Tibial nerve (tissue), 4 donors: ENCODE data around the gene ABHD15.
"Not testable (repeated sequence)": the region's sequence is repeated elsewhere in the genome, so short reads cannot be mapped to it uniquely, and the experiment has no call there.

Experiments used
- EP300 ChIP-seq, 2 donors: sonication (generic); formaldehyde crosslinking; IDR thresholded peaks; one replicate each; pipeline ENCODE4 v1.6.1; 2017; ENCODE audit warnings: antibody characterized with exemption in 2 of 2, mild to moderate bottlenecking in 1 of 2
- TF ChIP-seq, protein P1 (sequence below), 5 experiments: fragments of 200-600 bp in 3 of 5; fragments of 450-650 bp in 2 of 5; sonication (generic) in 3 of 5; IDR thresholded peaks; one replicate each; pipeline ENCODE4 v1.5.1; 2016 to 2019; ENCODE audit warnings: antibody characterized with exemption in 5 of 5, mild to moderate bottlenecking in 3 of 5, moderate library complexity in 2 of 5

GRCh38 chr17:29558139-29558538, 8.7 kb downstream of the ABHD15 start:
- TF ChIP-seq EP300 (IDR thresholded peaks at IDR 0.05) = not testable (repeated sequence)
- TF ChIP-seq, protein P1, sequence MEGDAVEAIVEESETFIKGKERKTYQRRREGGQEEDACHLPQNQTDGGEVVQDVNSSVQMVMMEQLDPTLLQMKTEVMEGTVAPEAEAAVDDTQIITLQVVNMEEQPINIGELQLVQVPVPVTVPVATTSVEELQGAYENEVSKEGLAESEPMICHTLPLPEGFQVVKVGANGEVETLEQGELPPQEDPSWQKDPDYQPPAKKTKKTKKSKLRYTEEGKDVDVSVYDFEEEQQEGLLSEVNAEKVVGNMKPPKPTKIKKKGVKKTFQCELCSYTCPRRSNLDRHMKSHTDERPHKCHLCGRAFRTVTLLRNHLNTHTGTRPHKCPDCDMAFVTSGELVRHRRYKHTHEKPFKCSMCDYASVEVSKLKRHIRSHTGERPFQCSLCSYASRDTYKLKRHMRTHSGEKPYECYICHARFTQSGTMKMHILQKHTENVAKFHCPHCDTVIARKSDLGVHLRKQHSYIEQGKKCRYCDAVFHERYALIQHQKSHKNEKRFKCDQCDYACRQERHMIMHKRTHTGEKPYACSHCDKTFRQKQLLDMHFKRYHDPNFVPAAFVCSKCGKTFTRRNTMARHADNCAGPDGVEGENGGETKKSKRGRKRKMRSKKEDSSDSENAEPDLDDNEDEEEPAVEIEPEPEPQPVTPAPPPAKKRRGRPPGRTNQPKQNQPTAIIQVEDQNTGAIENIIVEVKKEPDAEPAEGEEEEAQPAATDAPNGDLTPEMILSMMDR (IDR thresholded peaks at IDR 0.05) = not testable (repeated sequence)
